HFFc6 (cell line): Measurements from ENCODE around the gene CSE1L. TPM values are rescaled to one million over a fixed set of nuclear protein-coding genes. Genes with fewer than 3 reads are reported as not detected.

ENCODE experiments used
- DNase-seq: peaks from one replicate; pipeline ENCODE4 v3.0.0-alpha.2; 2018
- H3K27ac Mint-ChIP-seq: 2 replicates; pipeline ENCODE4 v1.8.0; 2020; ENCODE audit warnings: mild to moderate bottlenecking, mixed read lengths
- H3K27me3 Mint-ChIP-seq: 2 replicates; pipeline ENCODE4 v1.8.0; 2021; ENCODE audit warnings: mild to moderate bottlenecking, moderate library complexity, mixed read lengths; ENCODE audit not compliant: insufficient read depth
- H3K36me3 Mint-ChIP-seq: 2 replicates; pipeline ENCODE4 v1.8.0; 2021; ENCODE audit warnings: low read depth, mixed read lengths
- H3K4me1 Mint-ChIP-seq: 2 replicates; pipeline ENCODE4 v1.8.0; 2020; ENCODE audit warnings: low read depth, mixed read lengths
- H3K4me3 Mint-ChIP-seq: 2 replicates; pipeline ENCODE4 v1.8.0; 2020; ENCODE audit warnings: mild to moderate bottlenecking, moderate library complexity, mixed read lengths
- H3K9me3 Mint-ChIP-seq: 2 replicates; pipeline ENCODE4 v1.8.0; 2020; ENCODE audit warnings: mild to moderate bottlenecking, mixed read lengths
- CTCF ChIP-seq: fragments of 200-600 bp; sonication (generic); IDR thresholded peaks from 2 replicates; pipeline ENCODE4 v1.5.0; 2021; ENCODE audit warnings: antibody characterized with exemption, mild to moderate bottlenecking
- total RNA-seq, 6 experiments: library from RNA; stranded (reverse); fragmentation: NEBNext Ultra II Directional; extraction: Animal tissue kit (Norgen Biotek cat#: 25700); gene quantifications; 2 replicates in 1 of 6; 3 replicates in 5 of 6; pipeline ENCODE4 v1.2.3, GENCODE V29; 2021

Gene CSE1L
- total RNA-seq, 6 experiments from 2014 or later = 77.7 to 118 (median 106) TPM

DNA sequence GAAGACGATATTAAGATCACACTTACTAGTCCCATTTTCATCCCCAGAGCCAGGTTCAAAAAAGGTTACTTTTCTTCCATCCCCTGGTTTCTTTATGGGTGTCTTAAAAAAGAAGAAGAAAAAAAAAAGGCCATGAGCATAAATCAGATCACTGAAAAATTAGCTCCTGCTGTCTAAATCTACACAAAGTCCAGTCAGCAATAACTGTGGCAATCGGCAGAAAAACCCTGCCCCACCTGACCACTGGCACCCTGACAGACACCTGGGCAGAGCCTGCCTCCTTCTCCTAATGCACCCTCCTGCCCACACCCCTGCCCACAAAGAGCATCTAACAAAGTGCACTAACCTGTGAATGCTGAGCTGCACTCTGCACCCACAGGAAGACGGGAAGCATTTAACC lies 72.2 kb downstream of the CSE1L start:
- Mint-ChIP-seq H3K4me1 (peaks cover 7% of the 10 kb centered on the region), H3K4me3 (no peak overlapping the region), H3K27ac (no peak overlapping the region), H3K27me3 (no peaks in the 10 kb centered on the region; the same call in none of the 2 replicates), H3K36me3 (peaks cover 47% of the 10 kb centered on the region), H3K9me3 (no peaks in the 10 kb centered on the region)
- DNase-seq = no peak
- no peak for TF ChIP-seq CTCF

DNA sequence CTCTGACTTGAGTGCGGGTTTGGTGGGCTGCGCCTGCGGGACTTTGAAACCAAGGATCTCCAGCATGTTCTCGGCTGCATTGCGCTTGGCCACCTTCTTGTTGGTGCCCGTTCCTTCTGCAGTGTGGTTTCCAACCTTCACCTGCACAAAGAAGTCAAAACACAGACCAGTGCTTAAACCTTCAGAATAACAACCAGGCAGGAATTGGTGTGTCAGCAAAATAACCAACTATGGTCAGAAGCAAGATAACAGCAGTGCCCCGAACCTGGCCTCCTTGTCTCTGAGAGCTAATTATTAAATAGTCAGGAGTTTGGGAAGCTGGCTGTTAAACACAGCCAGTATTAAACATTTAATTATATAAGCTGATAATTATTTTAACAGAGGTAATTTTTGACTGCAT lies 73.9 kb downstream of the CSE1L start:
- H3K27me3 Mint-ChIP-seq = no peaks in the 10 kb centered on the region; the same call in none of the 2 replicates
- H3K36me3 Mint-ChIP-seq = peaks cover 46% of the 10 kb centered on the region
- no peak overlapping the region for H3K4me3 Mint-ChIP-seq
- no peak for TF ChIP-seq CTCF
- no peak overlapping the region for H3K27ac Mint-ChIP-seq
- peaks cover 5% of the 10 kb centered on the region; the same call in 1 of the 2 replicates for H3K4me1 Mint-ChIP-seq
- no peaks in the 10 kb centered on the region for H3K9me3 Mint-ChIP-seq
- DNase-seq = no peak

- Mint-ChIP-seq H3K27me3 (no peaks in the 10 kb centered on the region; the same call in 1 of the 2 replicates), H3K36me3 (peaks cover 40% of the 10 kb centered on the region), H3K4me1 (no peaks in the 10 kb centered on the region), H3K4me3 (no peak overlapping the region), H3K27ac (no peak overlapping the region), H3K9me3 (no peaks in the 10 kb centered on the region)
- no peak for DNase-seq
- TF ChIP-seq CTCF = no peak
These were observed 76.8 kb downstream of the CSE1L start for GRCh38 chr20:49122920-49123319.

- Mint-ChIP-seq H3K27ac (no peak overlapping the region), H3K4me3 (no peak overlapping the region), H3K36me3 (peaks cover 33% of the 10 kb centered on the region)
These were observed 77.9 kb downstream of the CSE1L start for GRCh38 chr20:49123982-49124381.

DNA sequence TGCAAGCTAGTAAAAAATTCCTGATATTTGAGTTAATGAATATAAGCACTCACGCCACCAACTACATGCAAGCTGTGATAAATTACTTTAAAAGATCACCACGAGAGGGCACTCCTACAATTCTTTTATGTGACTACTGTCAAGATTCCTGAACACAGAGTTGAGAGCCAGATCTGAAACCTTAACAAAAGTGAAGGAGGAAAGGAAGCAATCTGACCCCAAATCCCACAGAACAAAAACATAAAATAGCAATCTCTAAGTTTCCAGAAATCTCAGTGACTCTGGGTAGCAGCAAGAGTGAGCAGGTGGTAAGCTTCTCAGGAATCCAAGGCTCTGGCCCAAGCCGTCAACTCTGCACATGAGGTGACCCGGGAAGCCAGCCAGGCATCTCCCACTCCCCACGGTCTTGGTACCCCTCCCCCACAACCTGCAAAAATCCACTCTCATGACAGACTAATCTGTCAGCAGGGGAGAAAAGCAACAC lies 86.9 kb downstream of the CSE1L start:
- DNase-seq = peak; percentile 72
- TF ChIP-seq CTCF = peak; percentile 83
- peaks cover 10% of the 10 kb centered on the region for H3K4me1 Mint-ChIP-seq
- H3K36me3 Mint-ChIP-seq = peaks cover 18% of the 10 kb centered on the region; the same call in 1 of the 2 replicates
- no peak overlapping the region for H3K4me3 Mint-ChIP-seq
- no peaks in the 10 kb centered on the region for H3K9me3 Mint-ChIP-seq
- H3K27me3 Mint-ChIP-seq = no peaks in the 10 kb centered on the region; the same call in 1 of the 2 replicates
- H3K27ac Mint-ChIP-seq = peak overlapping the region; percentile 21; the same call in 1 of the 2 replicates

More at GRCh38 chr20:49123982-49124381, 77.9 kb downstream of the CSE1L start:
- Mint-ChIP-seq H3K9me3 (no peaks in the 10 kb centered on the region), H3K27me3 (no peaks in the 10 kb centered on the region), H3K4me1 (no peaks in the 10 kb centered on the region)
- DNase-seq = no peak
- no peak for TF ChIP-seq CTCF
